GM21515 (cell line): Measurements from ENCODE around the gene TC2N.
"Not testable (repeated sequence)": the region's sequence is repeated elsewhere in the genome, so short reads cannot be mapped to it uniquely, and the experiment has no call there.

Experiments
- ATAC-seq: cut with Tn5 transposase; IDR thresholded peaks from one replicate; pipeline ENCODE4 v1.9.1; 2021; ENCODE audit not compliant: unreplicated experiment

TC2N gene

DNA sequence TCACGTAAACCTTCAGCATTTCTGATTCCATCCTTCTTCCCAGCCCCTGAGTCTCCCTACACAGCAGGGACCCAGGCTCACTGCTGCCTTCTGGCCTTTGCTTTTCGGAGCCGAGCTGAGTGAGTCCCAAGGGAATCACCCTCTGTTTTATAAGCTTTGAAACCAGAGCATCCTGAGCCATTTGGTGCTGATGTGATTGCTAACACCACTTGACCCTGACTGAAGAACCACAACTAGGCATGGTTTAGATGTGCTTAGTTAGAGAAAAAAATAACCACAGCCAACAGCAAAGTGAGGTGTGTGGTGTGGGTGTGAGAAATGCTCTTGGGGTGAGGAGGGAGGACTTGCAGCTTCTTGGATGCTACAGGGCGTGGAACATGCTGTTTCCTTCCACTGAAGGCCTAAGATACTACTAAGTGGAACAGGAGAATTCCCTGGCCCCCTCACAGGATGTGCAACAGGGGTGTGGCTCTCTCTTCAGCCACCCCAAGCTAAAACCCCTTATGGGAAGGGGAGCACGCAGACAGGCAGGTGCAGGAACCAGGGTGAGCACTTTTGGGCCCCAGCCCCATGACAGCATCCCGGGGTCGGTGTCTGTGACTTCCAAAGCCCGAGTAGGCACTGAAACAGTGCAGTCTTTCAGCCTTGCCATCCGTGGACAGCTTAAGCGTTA is at the start of gene TC2N:
TC2N (minus strand) TSS at position 221 of the 673 bp plus-strand sequence. CDS start 53,767 bp downstream, outside the sequence.
- ATAC-seq, result no peak

DNA sequence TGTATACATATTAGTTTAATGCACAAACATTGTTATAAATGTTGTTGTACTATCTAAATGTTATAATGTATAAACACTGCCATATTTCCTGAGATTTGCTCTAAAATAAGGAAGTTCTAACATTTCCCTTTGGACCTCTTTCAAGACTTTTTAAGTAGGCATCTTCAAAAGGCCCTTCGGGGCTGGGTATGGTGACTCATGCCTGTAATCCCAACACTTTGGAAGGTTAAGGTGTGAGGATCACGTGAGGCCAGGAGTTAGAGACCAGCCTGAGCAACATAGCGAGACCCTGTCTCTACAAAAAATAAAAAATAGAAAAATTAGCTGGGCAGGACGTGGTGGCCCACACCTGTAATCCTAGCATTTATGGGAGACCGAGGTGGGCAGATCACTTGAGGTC is 44.7 kb upstream of the TC2N start:
- ATAC-seq, result no peak

DNA sequence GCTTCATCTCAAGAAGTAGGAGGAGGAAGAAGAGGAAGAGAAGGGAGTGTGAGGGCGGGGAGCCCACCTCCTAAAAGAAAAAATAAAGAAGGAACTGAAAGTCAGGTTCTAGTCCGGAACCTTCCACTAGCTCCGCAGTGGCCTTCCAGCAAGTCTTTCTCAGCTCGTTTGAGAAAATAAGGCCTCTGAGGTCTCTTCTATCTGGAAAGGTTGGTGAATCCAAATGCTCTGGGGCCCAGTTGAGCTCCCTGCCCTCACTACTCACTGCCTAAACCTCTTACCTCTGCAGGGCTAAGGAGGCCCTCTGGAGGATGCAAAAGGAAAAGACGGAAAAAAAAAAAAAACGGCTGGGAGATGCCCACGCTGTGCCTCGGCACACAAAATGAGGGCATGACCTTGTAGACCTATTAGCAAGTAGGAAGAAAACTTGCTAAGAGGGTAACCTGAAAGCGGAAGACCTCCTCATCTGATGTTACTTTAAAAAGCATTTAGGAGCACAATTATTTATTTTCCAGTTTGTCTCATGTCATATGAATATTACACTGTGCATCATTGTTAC is 44.2 kb upstream of the TC2N start:
- ATAC-seq, result peak; percentile 51

DNA sequence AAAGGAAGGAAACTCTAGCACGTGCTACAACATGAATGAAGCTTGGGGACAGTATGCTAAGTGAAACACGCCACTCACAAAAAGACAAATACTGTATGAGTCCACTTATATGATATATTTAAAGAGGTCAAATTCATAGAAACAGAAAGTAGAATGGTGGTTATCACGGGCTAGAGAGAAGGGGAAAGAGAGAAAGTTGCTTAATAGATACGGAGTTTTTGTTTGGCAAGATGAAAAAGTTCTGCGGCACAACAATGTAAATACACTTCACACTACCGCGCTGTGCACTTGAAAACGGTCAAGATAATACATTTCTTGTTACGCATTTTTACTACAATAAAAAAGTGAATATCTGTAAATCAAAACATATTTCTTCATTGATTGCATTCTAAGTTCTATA is 42.9 kb upstream of the TC2N start:
- no peak for ATAC-seq

DNA sequence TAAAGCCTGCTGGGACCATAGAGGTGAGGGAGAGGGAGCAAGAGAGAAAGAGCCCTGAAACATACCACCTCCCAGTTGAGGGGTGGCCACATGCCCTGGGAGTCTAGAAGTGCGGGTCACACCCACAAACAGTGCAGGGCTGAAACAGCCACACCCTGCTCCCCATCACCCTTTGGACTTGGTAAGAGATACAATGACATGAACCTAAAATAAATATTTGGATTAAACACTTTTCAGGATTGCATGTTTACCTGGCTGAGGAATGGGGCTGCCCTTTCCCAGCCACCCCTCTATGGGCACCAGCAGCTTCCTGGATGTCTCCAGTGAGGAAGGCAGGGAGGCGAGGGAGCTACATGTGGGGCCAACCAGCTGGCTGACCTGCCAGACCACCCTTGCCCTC is 39.0 kb upstream of the TC2N start:
- ATAC-seq, result no peak

DNA sequence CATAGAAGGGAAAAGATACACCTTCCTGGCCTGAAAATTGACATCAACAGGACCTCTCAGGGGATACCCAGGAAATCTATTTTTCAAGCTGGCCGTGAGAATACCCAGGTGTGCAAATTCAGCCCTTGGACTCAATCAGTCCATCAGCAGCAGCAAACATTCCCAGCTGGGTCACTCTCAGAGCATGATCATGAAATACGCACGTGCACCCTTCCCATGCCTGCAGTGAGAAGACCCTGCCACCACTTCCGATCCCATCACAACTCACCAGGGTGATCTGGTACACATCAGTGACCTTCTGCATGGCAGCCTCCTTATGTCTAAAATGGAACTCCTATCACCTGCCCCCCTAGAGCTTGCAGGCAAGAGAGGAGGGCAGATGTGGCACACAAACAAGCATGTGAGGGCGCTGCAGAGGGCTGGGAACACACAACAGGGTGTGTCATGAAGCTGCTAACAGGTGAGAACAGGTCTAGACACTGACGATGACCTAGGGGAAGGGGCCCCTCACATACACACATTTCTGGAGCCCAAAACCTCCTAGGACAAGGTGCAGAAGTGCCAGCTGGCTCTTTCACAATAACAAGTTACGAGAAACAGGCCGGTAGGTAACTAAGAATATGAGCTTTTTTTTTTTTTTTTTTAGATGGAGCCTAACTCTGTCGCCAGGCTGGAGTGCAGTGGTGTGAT is 37.8 kb upstream of the TC2N start:
- ATAC-seq, result no peak

DNA sequence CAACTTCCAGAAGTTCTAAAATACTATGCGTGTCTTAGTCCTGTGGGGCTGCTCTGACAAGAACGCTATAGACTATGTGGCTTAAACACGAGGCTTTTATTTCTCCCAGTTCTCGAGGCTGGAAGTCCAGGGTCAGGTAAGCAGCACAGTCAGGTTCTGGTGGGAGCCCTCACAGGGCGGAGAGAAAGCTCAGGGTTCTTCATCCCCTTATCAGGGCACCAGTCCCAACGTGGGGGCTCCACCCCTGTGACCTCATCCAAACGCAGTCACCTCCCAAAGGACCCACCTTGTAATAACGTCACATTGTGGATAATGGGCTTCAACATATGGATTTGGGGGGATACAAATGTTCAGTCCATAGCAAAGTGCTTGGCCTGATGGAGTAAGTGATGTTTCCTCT is 37.1 kb upstream of the TC2N start:
- no peak for ATAC-seq

DNA sequence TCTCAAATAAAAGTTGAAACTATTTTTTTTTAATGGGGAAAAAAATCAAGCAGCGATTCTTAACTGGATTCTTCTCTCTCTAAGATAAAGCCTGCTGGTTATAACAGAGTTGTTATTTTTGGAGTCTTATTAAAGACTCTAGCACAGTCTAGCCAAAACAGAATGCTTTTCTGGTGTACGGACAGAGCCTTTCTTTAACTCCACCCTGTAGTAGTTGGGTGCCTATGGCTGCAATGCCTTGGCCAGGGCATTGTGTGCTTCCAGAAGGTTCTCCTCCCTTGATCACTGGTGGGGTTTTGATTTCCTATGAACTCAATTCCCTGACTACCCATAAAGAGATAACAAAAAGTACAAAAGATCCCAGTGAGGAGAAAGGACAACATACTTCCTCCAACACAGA is 35.7 kb upstream of the TC2N start:
- ATAC-seq, result no peak

DNA sequence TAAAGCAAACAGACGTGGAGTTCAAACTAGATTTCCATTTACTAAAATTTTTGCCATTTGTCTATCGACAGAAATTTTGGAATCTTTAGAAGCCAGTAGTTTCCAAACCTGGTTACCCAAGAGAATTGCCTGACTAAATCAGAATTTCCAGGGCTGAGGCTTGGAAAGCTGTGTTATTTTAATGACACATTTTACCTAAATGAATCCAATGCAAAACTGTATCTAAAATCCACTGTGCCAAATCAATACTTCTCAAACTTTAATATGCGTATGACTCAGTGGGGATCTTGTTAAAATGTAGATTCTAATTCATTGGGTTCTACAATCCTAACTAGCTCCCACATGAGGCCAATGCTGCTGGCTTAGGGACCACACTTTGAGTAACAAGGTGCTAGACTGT is 35.0 kb upstream of the TC2N start:
- ATAC-seq, result no peak

DNA sequence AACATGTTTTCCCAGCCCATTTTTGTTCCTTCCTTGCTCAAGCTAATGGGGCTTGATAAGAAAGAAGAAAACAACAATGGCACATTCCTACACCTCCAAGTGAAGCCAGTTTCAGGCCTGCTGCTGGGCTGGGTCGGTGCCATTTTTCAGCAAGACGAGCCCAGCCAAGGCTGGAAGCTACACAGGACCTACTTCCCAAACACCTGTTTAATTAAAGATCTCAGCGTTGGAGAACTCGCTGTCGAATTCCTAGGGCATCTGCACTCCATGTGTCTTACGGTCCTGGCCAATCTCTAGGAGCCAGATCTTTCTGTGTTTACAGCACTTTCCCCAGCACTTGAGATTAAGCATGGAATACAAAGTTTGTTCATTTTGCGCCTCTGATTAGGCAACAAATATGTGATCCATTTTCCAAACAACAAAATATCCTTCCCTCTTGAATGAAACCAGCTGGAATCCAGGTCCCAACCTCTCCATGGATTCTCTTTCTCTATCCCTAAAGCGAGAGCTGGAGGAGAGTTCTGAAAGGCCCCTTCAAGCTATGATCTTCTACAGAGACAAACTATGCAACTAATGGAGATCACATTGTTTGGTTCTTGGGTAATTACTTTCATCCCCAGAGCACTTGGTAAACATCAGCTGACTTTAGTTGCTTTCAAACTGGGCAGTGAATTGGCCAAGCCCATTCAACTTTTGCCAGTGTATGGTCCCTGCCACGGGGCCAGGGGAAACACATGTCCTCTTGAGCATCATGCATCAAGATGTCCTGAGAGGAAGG is 34.3 kb upstream of the TC2N start:
- ATAC-seq, result no peak

DNA sequence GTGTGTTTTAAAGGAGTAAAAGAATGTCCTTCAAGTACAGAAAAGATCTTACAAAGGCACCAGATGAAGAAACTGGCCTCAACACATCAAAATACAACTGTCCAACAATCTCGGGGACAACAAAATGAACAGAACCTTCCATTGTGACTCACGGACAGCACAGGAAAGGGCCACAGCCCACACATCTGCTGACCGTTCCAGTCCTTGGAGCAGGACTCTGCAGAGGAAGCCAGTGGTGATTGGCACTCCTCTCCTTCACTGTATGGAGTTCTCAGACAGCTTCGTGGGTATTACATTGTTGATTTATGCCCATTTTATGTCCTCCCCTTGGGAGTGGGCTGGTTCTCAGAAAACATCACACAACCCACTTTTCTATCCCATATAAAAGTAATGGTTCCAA is 32.5 kb upstream of the TC2N start:
- ATAC-seq, result no peak

DNA sequence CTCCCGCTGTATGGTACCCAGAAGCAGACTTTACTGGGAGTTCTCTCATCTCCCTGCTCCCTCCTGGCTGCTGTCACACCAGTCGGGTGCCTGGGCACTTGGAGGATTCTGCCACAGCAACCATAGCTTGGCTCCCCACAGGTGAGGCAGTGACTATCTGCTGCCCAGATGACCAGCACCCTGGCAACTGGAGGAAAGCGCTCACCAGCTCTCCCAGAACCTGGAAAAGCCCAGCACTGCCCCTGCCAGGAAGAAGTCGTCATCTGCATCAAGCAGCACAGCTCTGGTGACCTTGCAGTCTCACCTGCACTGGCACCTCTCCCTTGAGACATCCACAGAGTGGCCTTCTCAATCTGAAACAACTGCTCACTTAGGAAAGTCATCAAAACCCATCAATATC is 31.9 kb upstream of the TC2N start:
- no peak for ATAC-seq

DNA sequence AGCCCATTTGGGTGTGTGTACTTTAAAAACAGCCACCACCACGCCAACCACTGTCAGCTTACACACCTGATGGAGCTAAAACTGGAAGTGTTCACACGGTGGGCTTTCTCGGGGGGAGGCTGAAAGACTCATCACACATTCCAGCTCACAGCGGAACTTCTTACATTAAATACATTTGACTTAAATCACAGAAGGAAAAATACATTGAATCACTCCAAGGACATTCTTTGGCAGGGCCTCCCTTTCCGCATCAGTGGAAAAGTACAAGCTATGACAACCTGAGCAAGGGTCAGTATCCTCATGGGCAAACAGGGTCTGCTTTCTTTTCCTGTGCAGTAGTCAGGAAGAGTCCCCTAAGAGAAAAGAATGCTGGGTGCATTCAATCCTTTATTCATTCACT is 31.0 kb upstream of the TC2N start:
- no peak for ATAC-seq

DNA sequence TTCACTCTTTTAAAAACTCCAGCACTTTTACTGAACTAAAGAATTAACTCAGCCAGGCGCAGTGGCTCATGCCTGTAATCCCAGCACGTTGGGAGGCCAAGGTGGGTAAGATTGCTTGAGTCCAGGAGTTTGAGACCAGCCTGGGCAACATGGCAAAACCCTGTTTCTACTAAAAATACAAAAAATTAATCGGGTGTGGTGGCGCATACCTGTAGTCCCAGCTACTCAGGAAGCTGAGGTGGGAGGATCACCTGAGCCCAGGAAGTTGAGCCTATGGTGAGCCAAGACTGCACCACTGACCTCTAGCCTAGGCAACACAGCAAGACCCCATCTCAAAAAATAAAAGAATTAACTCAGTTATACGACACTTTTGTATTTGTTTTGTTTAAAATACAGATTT is 30.4 kb upstream of the TC2N start:
- ATAC-seq, result not testable (repeated sequence)

DNA sequence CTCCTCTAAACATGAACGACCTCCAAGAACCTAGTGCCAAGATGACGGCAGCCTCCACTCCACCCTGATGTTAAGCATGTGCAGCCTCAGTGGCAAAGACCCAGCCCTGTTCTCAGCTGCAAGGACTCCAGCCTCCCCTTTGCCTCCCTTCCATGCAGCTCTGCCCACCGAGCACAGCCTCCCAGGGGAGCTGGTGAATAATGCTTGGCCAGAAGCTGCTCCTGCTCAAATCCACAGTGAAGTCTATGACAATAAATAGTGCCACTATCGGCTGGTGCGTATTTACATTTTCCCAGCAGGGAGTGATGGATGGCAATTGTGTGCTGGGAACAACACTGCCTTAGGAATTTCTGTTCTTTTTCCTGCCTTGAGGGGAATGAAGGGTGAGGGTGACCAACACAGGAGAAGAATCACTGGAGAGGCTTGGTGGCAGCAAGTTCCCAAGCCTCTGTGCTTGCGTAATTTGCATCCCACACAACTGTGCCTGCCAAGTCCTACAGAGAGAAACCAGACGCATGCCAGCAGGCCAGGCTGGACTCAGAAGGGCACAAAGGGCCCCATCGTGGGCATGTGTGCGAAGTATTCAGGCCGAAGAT is 29.9 kb upstream of the TC2N start:
- ATAC-seq, result no peak

DNA sequence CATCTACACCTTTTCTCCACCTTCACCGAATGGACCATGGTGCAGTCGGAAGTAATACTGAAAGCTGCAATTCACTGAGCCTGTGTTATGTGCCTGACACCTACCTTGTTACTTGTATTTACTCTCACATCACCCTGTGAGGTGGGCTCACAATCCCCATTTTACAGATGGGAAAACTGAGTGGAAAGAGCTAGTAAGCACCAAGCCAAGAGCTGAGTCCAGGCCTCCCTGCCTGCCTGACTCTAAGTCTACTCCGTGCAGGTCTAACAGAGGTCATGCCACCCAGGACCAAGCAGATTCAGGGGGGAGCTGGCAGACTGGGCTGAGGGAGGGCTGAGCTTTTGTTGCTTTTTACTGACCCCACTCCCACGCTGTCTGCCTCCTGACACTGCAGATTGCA is 29.1 kb upstream of the TC2N start:
- ATAC-seq, result no peak

DNA sequence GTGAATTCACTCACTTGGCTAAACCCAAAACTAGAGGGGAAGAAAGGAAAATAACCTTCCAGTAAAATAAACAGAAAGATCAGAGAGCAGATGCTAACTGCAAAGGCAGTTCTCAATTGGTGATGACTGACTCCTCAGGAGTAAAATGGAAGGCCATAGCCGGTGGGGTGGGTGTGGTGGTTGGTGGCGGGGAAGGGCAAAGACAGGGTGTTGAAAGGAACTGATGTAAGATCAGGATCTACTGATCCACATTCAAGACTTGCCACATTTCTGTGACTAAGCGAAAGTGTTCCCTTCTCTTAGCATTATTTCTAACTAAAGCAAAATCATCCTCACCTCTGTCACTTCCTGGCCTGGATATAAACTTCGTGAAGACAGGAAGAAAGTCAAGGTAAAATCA is 26.3 kb upstream of the TC2N start:
- no peak for ATAC-seq

DNA sequence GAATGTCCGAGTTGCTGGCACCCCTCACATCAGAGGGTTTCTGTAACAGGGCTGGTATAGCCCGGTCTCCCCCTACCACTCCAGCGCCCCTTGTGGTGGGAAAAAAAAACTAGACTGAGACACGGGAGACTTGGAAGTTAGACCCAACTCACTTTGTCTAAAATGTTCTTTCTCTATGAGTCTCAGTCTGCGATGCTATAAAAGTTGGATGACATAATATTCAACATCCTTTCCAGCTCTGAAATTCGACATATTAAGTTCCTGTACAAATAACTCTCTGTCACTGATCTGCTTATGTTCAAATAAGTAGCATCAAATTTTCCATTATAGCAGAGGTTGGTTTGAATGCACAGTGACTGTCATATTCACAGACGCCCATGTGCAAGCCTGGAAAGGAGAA is 25.7 kb upstream of the TC2N start:
- no peak for ATAC-seq

DNA sequence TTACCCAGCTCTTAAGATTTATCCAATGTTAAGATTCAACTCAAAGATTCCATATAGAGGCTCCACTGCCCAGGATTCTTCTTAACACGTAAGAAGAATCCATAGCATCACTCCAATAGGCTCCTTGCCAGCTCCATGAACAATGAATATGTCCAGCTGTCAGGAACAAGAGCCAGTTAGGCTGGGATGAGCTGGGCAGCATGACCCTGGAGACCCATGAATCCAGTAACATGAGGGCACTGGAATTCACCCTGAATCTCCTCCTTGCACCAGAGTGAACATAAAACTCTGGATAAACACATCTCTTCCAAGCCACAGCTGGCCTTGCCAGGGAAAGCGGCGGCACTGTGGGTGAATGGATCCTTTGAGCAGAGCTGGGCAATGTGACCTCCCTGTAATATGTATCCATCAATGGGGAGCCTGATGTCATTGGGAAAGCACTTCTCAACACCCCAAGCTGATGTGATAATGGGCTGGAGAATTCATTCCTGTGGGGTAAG is 24.4 kb upstream of the TC2N start:
- no peak for ATAC-seq

DNA sequence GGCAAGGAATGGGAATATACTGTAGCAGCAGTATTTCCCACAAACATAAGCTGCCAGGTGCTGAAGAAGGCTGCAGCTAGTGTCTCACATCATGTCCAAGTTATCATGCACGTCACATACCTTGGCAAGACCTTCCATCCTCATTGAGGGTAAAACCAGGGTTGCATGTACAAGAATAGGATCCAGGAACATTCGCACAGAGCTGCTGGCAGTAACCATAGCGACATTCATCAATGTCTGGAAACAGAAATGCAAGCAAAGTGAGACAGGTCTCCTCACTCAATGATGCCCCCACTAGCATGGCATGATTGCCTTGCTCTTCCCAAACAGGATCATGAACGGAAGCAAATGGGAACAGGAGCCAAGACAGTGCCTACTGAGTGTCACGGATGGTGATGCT is 23.8 kb upstream of the TC2N start:
- no peak for ATAC-seq

DNA sequence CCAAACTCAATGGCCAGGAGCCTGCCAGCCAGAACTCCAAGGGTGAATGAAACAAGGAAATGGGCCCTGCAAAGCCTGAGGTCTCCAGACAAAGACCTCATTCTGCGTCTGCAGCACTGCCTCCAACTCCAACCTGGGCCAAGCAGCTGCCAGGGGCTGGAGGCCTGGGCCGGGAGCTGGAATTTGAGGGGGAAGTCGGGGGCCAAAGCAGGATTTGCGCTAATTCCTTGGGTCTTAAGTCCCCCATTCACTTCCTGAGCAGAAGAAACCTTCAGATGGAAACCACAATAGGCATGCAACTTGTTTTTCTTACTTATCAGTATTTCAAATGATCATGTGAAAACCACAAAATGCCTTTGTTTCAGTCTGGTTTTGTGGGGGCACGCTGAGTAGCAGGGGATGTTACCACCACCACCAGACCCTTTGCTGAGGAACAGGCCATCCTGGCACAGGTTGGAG is 23.0 kb upstream of the TC2N start:
- no peak for ATAC-seq
